HepG2 (cell line): Measurements from ENCODE around the gene FIZ1. TPM values are rescaled to one million over a fixed set of nuclear protein-coding genes. Genes with fewer than 3 reads are reported as not detected.

Source experiments
- CHD2 ChIP-seq: IDR thresholded peaks from 2 replicates; pipeline ENCODE4 v1.6.1; 2011; ENCODE audit warnings: low read depth, low read length, improper control_type of control experiment
- FUBP1 ChIP-seq: sonication (generic); formaldehyde crosslinking; IDR thresholded peaks from 2 replicates; pipeline ENCODE4 v1.5.1; 2020; ENCODE audit warnings: missing genetic modification reagents, mild to moderate bottlenecking, borderline replicate concordance
- GRHL1 ChIP-seq: sonication (generic); formaldehyde crosslinking; conservative IDR thresholded peaks from 2 replicates; pipeline ENCODE4 v1.8.0; 2022; ENCODE audit warnings: missing genetic modification reagents
- HIVEP1 ChIP-seq: sonication (generic); formaldehyde crosslinking; IDR thresholded peaks from 2 replicates; pipeline ENCODE4 v1.4.0; 2020; ENCODE audit warnings: mild to moderate bottlenecking, missing genetic modification reagents
- MAZ ChIP-seq, 2 experiments: sonication (generic) in 1 of 2; formaldehyde crosslinking in 1 of 2; IDR thresholded peaks; 2 replicates each; pipeline versions ENCODE4 v1.5.0 to v1.6.1; 2012 to 2020; ENCODE audit warnings: low read depth in 2 of 2, mild to moderate bottlenecking in 2 of 2, borderline replicate concordance in 1 of 2, improper control_type of control experiment in 1 of 2, low read length in 1 of 2, missing genetic modification reagents in 1 of 2, moderate library complexity in 1 of 2
- MTA1 ChIP-seq: sonication (generic); formaldehyde crosslinking; IDR thresholded peaks from 2 replicates; pipeline ENCODE4 v1.4.0; 2020; ENCODE audit warnings: missing genetic modification reagents, mild to moderate bottlenecking, borderline replicate concordance
- RARG ChIP-seq: sonication (generic); formaldehyde crosslinking; IDR thresholded peaks from 2 replicates; pipeline ENCODE4 v1.4.0; 2020; ENCODE audit warnings: low read depth, mild to moderate bottlenecking, missing genetic modification reagents
- SCMH1 ChIP-seq: sonication (generic); formaldehyde crosslinking; IDR thresholded peaks from 2 replicates; pipeline ENCODE4 v1.9.0; 2021; ENCODE audit warnings: missing genetic modification reagents, mild to moderate bottlenecking, borderline replicate concordance
- SIN3A ChIP-seq: IDR thresholded peaks from 2 replicates; pipeline ENCODE4 v1.6.1; 2011; ENCODE audit warnings: low read depth, mild to moderate bottlenecking, control low read depth, low read length, borderline replicate concordance
- ZBTB33 ChIP-seq: sonication (generic); formaldehyde crosslinking; IDR thresholded peaks from 2 replicates; pipeline ENCODE4 v1.4.0; 2020; ENCODE audit warnings: missing genetic modification reagents
- ZBTB34 ChIP-seq: sonication (generic); formaldehyde crosslinking; IDR thresholded peaks from 2 replicates; pipeline ENCODE4 v1.8.0; 2022; ENCODE audit warnings: mild to moderate bottlenecking, missing genetic modification reagents
- ZNF142 ChIP-seq: sonication (generic); formaldehyde crosslinking; IDR thresholded peaks from 2 replicates; pipeline ENCODE4 v1.4.0; 2020; ENCODE audit warnings: missing genetic modification reagents
- ZNF282 ChIP-seq: fragments of 450-650 bp; IDR thresholded peaks from 2 replicates; pipeline ENCODE4 v1.6.1; 2018; ENCODE audit not compliant: partially characterized antibody
- ZNF460 ChIP-seq: sonication (generic); formaldehyde crosslinking; IDR thresholded peaks from 2 replicates; pipeline ENCODE4 v1.5.1; 2020; ENCODE audit warnings: missing genetic modification reagents, mild to moderate bottlenecking, borderline replicate concordance
- ZNF768 ChIP-seq: sonication (generic); formaldehyde crosslinking; IDR thresholded peaks from 2 replicates; pipeline ENCODE4 v1.4.0; 2020; ENCODE audit warnings: missing genetic modification reagents
- ZNF878 ChIP-seq: sonication (generic); formaldehyde crosslinking; IDR thresholded peaks from 2 replicates; pipeline ENCODE4 v1.8.1; 2023; ENCODE audit warnings: mild to moderate bottlenecking, missing genetic modification reagents, moderate library complexity
- polyA plus RNA-seq, 8 experiments: library from polyadenylated mRNA; depleted of rRNA in 3 of 8; stranded (reverse) in 7 of 8; unstranded in 1 of 8; fragments of >200 nt; fragmentation: Illumina TruSeq in 4 of 8; extraction: Trizol in 4 of 8; gene quantifications; 2 replicates each; pipeline versions ENCODE4 v1.2.1 to v1.2.3, GENCODE V29; 2011 to 2016; ENCODE audit warnings: low read depth in 4 of 8, missing spikeins in 1 of 8, mixed read lengths in 1 of 8; ENCODE audit not compliant: insufficient read depth in 1 of 8
- total RNA-seq, 5 experiments: library from RNA; depleted of rRNA; stranded (reverse); fragments of >200 nt; fragmentation: Illumina TruSeq; extraction: Trizol; gene quantifications; 2 replicates each; pipeline ENCODE4 v1.2.3, GENCODE V29; 2016; ENCODE audit warnings: low read depth in 1 of 5

The FIZ1 gene
- total and polyA plus RNA-seq, 2 of the 13 experiments (the other 11 are each of a cell fraction or from before 2014, with no cell fraction given), result 3.6 to 5.9 TPM

GRCh38 chr19:55599468-55599841 is at the start of gene FIZ1 (continued):
- TF ChIP-seq ZBTB34 (no peak), ZNF460 (CRISPR knock-in tag) (no peak), HIVEP1 (CRISPR knock-in tag) (peak; percentile 29; the same call in 1 of the 2 replicates), ZNF142 (CRISPR knock-in tag) (no peak), SCMH1 (CRISPR knock-in tag) (no peak), ZNF282 (no peak), ZBTB33 (no peak), ZNF878 (CRISPR knock-in tag) (no peak), ZNF768 (CRISPR knock-in tag) (no peak), CHD2 (peak; percentile 53; the same call in 1 of the 2 replicates), MAZ (IDR thresholded peaks at IDR 0.05; ENCODE audit: borderline replicate concordance, low read depth, low read length) (peak; percentile 97), MAZ (CRISPR knock-in tag; IDR thresholded peaks at IDR 0.05; ENCODE audit: low read depth) (peak; percentile 26; the same call in 1 of the 2 replicates), GRHL1 (CRISPR knock-in tag) (no peak), RARG (no peak), SIN3A (no peak), FUBP1 (no peak), MTA1 (peak; percentile 11; the same call in 1 of the 2 replicates)
